Transverse colon (tissue), 4 donors: Measurements from ENCODE around the gene OR4N2. TPM values are rescaled to one million over a fixed set of nuclear protein-coding genes. Genes with fewer than 3 reads are reported as not detected.
"Not testable (repeated sequence)": the region's sequence is repeated elsewhere in the genome, so short reads cannot be mapped to it uniquely, and the experiment has no call there.

Experiments
- DNase-seq: peaks from one replicate; pipeline ENCODE4 v3.0.0-alpha.2; 2019
- H3K27ac ChIP-seq, 4 donors: fragments of 200-600 bp; sonication (generic); 2 replicates each; pipeline ENCODE4 v1.5.1; 2016 to 2018; ENCODE audit warnings: inconsistent platforms in 4 of 4
- H3K27me3 ChIP-seq: fragments of 200-600 bp; sonication (generic); 2 replicates; pipeline ENCODE4 v1.5.1; 2017; ENCODE audit warnings: inconsistent platforms
- H3K36me3 ChIP-seq, 4 donors: fragments of 200-600 bp; sonication (generic); 2 replicates each; pipeline ENCODE4 v1.5.1; 2017 to 2019; ENCODE audit warnings: inconsistent platforms in 4 of 4
- H3K4me1 ChIP-seq, 4 donors: fragments of 200-600 bp; sonication (generic); 2 replicates each; pipeline ENCODE4 v1.5.1; 2017 to 2020; ENCODE audit warnings: inconsistent platforms in 4 of 4
- H3K4me3 ChIP-seq, 4 donors: fragments of 200-600 bp; sonication (generic); 1 replicate in 1 of 4; 2 replicates in 3 of 4; pipeline versions ENCODE4 v1.5.1 to v1.6.1; 2017 to 2019; ENCODE audit warnings: inconsistent platforms in 4 of 4
- H3K9me3 ChIP-seq, 2 donors: fragments of 200-600 bp; sonication (generic); 2 replicates each; pipeline ENCODE4 v1.5.1; 2017 to 2019; ENCODE audit warnings: inconsistent platforms in 2 of 2
- EP300 ChIP-seq: sonication (generic); formaldehyde crosslinking; IDR thresholded peaks from one replicate; pipeline ENCODE4 v1.6.1; 2017; ENCODE audit warnings: antibody characterized with exemption, low read depth
- POLR2A ChIP-seq: fragments of 450-650 bp; IDR thresholded peaks from one replicate; pipeline ENCODE4 v1.6.1; 2016; ENCODE audit warnings: antibody characterized with exemption, mild to moderate bottlenecking, moderate library complexity
- POLR2AphosphoS5 ChIP-seq, 3 donors: sonication (generic); formaldehyde crosslinking; IDR thresholded peaks; one replicate each; pipeline ENCODE4 v1.6.1; 2016; ENCODE audit warnings: antibody characterized with exemption in 3 of 3
- WGBS, 2 donors: methylation state at CpG; one replicate each; pipeline ENCODE4 v1.1.5; 2018; ENCODE audit warnings: low coverage in 1 of 2; 5-methylcytosine and 5-hydroxymethylcytosine counted together
- in situ Hi-C, 4 donors: fragments of 200-750 bp; cut with MboI; loops; one replicate each; pipeline versions ENCODE4 v1.15.0 to v1.15.1; 2017; ENCODE audit warnings: low sequenced_read_pairs in 3 of 4, low pct_ligation_motif_present in 1 of 4, low pct_unique_long_range_greater_than_20kb in 1 of 4
- intact Hi-C: fragments of 100-400 bp; cut with DNase I; formaldehyde crosslinking; loops from one replicate; pipeline ENCODE4 v1.15.1; 2023; ENCODE audit warnings: low total_unique reads
- total RNA-seq, 4 donors: library from RNA; depleted of rRNA; stranded (reverse); fragments of >200 nt; gene quantifications; one replicate each; pipeline ENCODE4 v1.1.0, GENCODE V29; 2016
- TF ChIP-seq, protein P1 (sequence below), 5 experiments: fragments of 200-600 bp in 3 of 5; fragments of 450-650 bp in 2 of 5; sonication (generic) in 3 of 5; IDR thresholded peaks; 1 replicate in 2 of 5; 2 replicates in 3 of 5; pipeline ENCODE4 v1.5.1; 2016 to 2017; ENCODE audit warnings: antibody characterized with exemption in 5 of 5, inconsistent platforms in 3 of 5, mild to moderate bottlenecking in 2 of 5, moderate library complexity in 1 of 5

The OR4N2 gene
- total RNA-seq, 4 donors from 2014 or later: not detected

DNA sequence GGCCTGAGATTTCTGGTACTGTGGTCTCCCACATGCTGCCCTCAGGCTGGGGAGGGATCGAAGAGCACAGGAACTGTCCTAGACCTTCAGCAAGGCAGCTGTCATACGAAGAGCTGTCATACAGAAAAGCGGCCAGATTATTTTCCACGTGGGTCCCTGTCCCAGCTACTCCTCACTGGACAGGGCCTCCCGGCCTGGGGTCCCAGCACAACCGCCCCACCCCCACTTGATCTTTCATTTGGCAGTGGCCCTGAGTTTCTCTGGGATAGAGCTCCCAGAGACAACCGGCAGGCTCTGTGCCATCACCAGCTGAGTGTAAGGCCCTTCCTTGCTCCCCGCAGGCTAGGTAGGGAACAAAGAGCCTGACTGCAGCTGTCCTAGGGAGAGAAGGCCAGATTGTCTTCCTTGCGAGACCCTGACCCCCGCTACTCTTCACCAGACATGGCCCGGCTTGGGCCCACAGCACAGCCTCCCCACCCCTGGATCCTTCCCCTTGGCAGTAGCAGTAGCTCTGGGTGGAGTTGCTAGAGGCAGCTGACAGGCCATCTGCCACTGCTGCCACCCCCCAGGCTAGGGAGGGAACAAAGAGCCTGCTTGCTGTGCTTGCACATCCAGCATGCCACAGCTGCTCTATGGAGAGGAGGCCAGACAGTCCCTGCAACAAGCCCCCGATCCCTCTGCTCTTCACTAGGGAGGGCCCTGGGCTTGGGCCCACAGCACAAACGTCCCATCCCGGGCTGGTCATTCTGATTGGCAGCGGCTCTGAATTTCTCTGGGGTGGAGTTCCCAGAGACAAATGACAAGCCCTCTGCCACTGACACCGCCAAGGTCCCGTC lies 3.1 kb upstream of the OR4N2 start:
- Histone ChIP-seq H3K27ac (no peak overlapping the region), H3K9me3 (peaks cover 10 to 24% of the 10 kb centered on the region in 2 donors), H3K36me3 (no peaks in the 10 kb centered on the region), H3K4me1 (no peaks in the 10 kb centered on the region), H3K4me3 (no peak overlapping the region), H3K27me3 (no peaks in the 10 kb centered on the region)
- DNase-seq: no peak
- intact Hi-C loops: no loop called here
- 84% methylated on average over 17 of the region's 17 CpGs; no CpG with 5 or more reads in 1 of the 2 donors for WGBS, 2 donors
- no peak for TF ChIP-seq POLR2A
- no peak for TF ChIP-seq POLR2AphosphoS5 (IDR thresholded peaks at IDR 0.05)
- TF ChIP-seq, protein P1, sequence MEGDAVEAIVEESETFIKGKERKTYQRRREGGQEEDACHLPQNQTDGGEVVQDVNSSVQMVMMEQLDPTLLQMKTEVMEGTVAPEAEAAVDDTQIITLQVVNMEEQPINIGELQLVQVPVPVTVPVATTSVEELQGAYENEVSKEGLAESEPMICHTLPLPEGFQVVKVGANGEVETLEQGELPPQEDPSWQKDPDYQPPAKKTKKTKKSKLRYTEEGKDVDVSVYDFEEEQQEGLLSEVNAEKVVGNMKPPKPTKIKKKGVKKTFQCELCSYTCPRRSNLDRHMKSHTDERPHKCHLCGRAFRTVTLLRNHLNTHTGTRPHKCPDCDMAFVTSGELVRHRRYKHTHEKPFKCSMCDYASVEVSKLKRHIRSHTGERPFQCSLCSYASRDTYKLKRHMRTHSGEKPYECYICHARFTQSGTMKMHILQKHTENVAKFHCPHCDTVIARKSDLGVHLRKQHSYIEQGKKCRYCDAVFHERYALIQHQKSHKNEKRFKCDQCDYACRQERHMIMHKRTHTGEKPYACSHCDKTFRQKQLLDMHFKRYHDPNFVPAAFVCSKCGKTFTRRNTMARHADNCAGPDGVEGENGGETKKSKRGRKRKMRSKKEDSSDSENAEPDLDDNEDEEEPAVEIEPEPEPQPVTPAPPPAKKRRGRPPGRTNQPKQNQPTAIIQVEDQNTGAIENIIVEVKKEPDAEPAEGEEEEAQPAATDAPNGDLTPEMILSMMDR (IDR thresholded peaks at IDR 0.05): no peak
- no peak for TF ChIP-seq EP300
- in situ Hi-C loops: no loop called here

DNA sequence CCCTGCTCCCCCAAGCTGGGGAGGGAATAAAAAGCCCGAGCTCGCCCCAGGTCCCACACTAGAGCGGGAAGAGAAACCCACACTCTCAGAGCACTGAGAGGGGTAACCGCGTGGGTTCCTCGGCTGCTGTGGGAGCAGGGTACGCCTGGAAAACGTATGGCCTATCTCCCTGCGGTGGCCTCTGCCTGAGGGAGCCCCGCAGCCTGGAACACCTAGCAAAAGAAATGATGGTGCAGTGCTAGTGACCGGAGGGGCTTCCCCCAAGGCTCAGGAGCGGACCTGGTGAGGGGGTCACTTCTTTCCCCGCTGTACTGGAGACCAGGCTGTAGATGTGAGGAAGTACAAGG lies 2.5 kb upstream of the OR4N2 start:
- no peak for TF ChIP-seq EP300
- TF ChIP-seq, protein P1 (IDR thresholded peaks at IDR 0.05): no peak
- TF ChIP-seq POLR2A: no peak
- no peak for TF ChIP-seq POLR2AphosphoS5 (IDR thresholded peaks at IDR 0.05)
- peaks cover 10 to 27% of the 10 kb centered on the region in 2 donors for H3K9me3 ChIP-seq
- intact Hi-C loops: no loop called here
- H3K36me3 ChIP-seq: no peaks in the 10 kb centered on the region
- H3K27ac ChIP-seq: no peak overlapping the region
- DNase-seq: no peak
- H3K27me3 ChIP-seq: no peaks in the 10 kb centered on the region
- H3K4me3 ChIP-seq: no peak overlapping the region
- 85% methylated on average over 13 of the region's 13 CpGs; no CpG with 5 or more reads in 1 of the 2 donors for WGBS, 2 donors
- in situ Hi-C loops: no loop called here
- no peaks in the 10 kb centered on the region for H3K4me1 ChIP-seq

DNA sequence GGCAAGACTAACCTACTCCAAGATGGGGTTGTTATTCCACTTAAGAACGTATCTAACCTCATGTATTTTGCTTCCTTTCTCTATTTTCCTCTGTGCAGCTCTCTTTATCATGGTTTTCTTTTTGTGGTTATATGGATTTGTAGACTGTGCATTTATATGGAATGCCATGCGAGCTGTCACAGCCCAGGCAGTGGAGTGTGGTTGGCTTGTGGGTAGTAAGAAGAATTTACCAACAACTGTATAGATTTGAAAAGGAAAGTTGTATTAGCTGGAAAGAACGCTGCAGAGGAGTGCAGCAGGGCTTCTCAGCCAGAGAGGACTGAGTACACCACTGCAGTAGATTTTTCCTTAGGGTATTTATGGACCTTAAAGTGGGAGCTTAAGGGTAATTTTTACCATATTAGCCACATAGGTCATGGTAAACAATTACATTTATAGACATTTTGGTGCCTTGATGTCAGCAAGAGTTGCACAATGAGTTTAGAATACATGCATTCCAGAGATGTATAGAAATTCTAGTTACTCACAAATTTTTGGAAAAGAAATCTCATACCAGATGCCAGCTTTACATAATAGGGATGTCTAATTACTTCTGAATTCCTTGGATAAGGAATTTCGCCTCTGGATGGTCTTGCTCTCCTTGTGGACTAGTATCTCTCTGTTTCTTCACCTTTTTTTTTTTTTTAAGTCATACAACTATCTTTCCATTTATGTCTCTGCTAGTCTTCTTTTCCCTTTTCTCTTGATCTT lies 9.8 kb downstream of the OR4N2 start:
- intact Hi-C loops, H3K4me3 ChIP-seq, H3K27ac ChIP-seq, H3K36me3 ChIP-seq, DNase-seq, in situ Hi-C loops, H3K27me3 ChIP-seq, H3K4me1 ChIP-seq: not testable (repeated sequence)
- peaks cover 4 to 39% of the 10 kb centered on the region in 2 donors for H3K9me3 ChIP-seq
- WGBS, 2 donors: 43 to 60% methylated on average over 4 of the region's 4 CpGs

DNA sequence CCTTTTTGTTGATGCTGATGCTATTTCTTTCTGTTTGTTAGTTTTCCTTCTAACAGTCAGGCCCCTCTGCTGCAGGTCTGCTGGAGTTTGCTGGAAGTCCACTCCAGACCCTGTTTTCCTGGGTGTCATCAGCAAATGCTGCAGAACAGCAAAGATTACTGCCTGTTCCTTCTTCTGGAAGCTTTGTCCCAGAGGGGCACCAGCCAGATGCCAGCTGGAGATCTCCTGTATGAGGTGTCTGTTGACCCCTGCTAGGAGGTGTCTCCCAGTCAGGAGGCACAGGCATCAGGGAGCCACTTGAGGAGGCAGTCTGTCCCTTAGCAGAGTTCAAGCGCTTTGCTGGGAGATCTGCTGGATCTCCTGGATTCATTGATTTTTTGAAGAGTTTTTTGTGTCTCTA lies 16.3 kb downstream of the OR4N2 start:
- intact Hi-C loops, H3K4me1 ChIP-seq, H3K36me3 ChIP-seq, in situ Hi-C loops, H3K27me3 ChIP-seq, H3K4me3 ChIP-seq, H3K27ac ChIP-seq, DNase-seq: not testable (repeated sequence)
- peaks cover 0 to 22% of the 10 kb centered on the region in 2 donors for H3K9me3 ChIP-seq
- WGBS, 2 donors: 40 to 56% methylated on average over 1 of the region's 1 CpG

DNA sequence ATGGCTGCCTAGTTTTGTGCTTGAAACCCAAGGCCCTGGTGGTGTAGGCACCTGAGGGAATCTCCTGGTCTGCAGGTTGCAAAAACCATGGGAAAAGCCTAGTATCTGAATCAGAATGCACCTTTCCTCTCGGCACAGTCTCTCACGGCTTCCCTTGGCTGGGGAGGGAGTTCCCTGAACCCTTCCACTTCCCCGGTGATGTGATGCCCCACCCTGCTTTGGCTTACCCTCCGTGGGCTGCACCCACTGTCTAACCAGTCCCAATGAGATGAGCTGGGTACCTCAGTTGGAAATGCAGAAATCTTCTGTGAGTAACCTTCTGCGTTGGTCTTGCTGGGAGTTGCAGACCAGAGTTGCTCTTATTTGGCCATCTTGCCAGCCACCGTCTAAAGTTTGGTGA lies 17.4 kb downstream of the OR4N2 start:
- H3K27me3 ChIP-seq, H3K4me1 ChIP-seq, DNase-seq, H3K36me3 ChIP-seq, H3K27ac ChIP-seq, in situ Hi-C loops, H3K4me3 ChIP-seq, intact Hi-C loops: not testable (repeated sequence)
- 45% methylated on average over 6 of the region's 6 CpGs; no CpG with 5 or more reads in 1 of the 2 donors for WGBS, 2 donors
- H3K9me3 ChIP-seq: peaks cover 0 to 16% of the 10 kb centered on the region in 2 donors
